Measurements from ENCODE around the gene NFIL3.

NFIL3 gene

GRCh38 chr9:91422758-91423711 is 597 bp downstream of the NFIL3 start:
- in situ Hi-C loops (cut with HindIII; ENCODE audit: low sequenced_read_pairs), result no loop called here

DNA sequence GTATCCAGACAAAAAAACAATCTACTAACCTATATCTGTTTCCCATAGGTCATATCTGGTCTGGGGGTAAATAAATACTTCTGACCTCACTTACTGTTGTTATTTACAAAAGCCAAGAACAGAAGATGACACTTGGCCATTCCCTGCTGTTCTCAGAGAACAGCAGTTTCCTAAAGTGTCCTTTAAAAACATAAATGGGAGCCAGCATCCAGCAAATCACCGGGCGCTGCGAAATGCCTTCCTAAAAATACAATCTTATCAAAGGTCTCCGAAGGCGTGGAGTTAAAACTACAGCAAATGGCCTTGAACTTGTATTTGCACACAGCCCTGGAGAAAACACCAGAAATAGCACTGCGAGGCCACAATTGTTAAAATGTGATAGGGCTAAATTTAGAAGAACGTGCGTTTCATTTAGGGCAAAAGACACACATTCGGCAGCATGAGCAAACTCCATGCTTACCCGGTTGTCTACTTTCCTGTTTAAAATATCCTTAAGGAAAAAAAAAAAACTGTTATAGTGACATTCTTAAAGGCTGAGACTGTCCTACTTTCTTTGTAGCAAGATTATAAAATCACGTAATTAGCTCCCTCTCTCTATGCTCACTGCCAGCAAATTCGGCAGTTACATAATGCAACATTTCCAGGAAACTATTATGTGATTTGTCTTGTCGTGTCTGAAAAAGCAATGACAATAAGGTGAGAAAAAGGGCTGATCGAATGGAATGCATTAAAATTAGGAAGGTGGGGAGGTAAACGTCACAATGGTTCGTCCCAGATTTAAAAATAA is 1.5 kb downstream of the NFIL3 start:
- in situ Hi-C loops (cut with HindIII; ENCODE audit: low sequenced_read_pairs), result no loop called here

DNA sequence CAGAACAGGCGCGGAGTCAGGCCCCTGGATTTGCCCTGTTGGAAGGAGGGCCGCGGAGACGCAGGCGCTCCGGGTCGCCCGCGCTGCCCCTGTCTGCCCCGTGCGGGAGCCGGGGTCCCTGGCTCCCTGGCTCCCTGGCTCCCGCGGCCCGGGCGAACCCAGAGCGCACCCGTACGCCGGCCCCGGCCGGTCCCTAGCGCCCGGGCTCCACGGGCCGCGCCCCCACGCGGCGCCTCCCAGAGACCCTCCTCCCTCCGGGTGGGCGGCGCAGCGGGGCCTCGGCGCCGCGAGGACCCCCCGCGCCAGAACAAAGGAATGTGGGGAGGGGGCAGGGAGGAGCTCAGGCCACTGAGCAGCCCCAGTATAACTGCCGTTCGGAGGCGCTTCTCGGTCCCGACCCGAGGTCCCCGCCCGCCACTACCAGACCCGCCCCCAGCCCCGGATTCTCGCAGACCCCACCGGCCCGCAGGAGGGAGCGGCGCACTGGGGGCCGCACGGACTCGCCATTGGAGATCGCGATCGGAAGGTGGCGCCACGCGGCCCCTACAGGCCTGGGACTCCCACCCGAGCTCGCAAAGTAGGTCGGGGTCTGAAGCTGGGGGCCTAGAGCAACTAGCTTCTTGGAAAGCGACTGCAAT is 2.4 kb downstream of the NFIL3 start:
- in situ Hi-C loops (cut with HindIII; ENCODE audit: low sequenced_read_pairs), result no loop called here

GRCh38 chr9:91420501-91421127 is 3.0 kb downstream of the NFIL3 start:
- in situ Hi-C loops (cut with HindIII; ENCODE audit: low sequenced_read_pairs), result no loop called here

DNA sequence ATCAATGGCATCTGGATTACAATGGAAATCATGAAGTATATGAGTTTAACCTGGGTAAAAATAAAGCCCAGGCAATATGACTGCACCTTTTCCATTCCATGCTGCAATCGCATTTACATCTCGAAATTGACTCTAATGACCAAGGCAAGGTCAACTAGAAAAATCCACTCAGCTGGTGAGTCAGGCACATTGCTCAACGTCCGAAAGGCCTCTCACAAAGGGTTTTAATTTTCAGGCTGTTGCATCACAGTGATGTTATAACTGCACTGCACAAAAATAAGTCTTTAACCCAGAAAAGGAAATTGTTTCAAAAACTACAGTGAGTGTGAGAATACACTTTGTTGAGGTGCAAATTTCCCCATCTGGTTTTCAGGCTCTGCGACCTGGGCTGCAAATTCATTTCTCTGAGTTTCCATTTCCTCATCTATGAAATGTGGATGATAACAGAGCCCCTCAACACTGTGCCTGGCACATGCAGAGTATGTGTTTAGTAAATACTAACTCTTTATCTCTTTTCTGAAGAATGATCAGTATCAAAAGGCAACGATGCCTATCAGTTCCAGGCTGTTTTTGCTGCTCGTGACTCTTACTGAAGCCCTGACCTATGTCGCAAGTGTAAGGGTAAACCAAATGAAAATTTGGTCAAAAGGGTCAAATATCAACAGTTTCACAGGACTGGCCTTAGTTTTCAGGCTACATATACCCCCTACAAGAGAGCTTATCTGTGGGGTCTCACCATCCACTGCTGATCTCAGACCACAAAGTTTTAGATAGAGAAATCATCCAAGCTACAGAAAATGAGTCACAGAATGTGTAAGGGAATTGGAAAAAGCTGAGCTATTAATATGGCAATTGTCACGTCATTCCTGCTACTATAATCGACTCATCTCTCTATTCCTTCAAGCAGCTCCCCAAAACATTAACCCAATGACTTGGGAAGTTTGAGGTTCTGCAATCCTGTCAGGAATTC is 4.1 kb downstream of the NFIL3 start:
- in situ Hi-C loops (cut with HindIII; ENCODE audit: low sequenced_read_pairs), result no loop called here

GRCh38 chr9:91418215-91418610 is 5.4 kb downstream of the NFIL3 start:
- in situ Hi-C loops (cut with HindIII; ENCODE audit: low sequenced_read_pairs), result no loop called here

- in situ Hi-C loops (cut with HindIII; ENCODE audit: low sequenced_read_pairs), result no loop called here
Observed at GRCh38 chr9:91417602-91418214, 5.9 kb downstream of the NFIL3 start.

DNA sequence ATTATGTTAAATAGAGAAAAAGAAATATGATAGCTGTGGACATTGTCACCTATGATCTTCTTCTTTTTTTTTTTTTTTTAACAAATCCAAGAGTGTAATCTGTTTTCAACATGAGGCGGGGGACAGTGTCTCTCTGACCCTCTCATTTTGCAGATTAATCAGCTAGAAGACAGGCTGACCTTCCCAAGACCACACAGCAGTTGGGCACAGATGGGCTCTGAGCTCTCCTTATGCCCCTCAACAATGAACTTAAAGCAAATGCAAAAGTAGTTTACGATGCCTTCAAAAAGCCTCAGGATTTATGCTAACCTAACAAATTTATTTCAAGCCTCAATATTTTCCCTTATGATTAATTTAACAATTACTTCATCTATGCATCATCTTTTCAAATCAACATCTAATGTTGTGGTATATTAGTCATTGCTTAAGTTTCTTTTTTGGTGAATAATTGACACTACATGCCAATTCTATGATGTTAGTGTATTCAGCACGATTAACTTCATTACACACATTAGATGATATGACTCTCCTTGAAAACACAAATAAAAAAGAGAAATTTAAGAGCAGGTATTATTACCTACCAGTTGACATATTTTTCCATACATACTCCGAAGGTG is 7.4 kb downstream of the NFIL3 start:
- in situ Hi-C loops (cut with HindIII; ENCODE audit: low sequenced_read_pairs), result no loop called here

DNA sequence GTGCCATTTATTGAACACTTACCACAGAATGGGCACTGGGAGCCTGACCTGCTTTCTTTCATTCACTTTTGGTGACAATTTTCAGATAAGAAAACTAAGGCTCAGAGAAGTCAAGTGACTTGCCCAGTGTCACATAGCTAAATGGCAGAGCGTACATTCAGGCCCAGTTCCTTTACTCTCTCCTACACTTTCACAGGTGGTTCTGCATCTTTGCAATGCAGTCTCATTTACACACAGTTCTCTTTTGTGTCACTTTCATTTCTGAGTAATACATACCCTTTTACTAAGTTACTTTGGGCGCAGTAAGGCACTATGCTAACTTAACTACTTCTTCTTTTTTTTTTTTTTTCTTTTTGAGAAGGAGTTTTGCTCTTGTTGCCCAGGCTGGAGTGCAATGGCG is 8.3 kb downstream of the NFIL3 start:
- in situ Hi-C loops (cut with HindIII; ENCODE audit: low sequenced_read_pairs), result no loop called here

DNA sequence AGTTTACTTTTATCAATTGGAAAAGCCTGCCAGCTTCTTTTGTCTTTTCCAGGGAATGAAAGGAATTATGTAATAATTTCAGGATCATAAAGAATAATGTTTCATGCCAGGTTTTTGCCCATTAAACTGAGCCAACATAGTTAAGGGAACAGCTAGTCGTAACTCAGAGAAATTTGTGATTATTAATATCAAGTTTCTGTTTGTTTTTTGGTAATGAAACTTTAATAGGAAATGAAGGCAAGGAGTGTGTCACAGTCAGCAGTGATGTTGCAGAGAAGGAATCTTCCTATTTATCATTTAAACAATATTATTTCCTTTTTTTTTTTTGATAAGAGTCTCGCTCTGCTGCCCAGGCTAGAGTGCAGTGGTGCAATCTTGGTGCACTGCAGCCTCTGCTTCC is 10.7 kb downstream of the NFIL3 start:
- in situ Hi-C loops (cut with HindIII; ENCODE audit: low sequenced_read_pairs), result no loop called here

DNA sequence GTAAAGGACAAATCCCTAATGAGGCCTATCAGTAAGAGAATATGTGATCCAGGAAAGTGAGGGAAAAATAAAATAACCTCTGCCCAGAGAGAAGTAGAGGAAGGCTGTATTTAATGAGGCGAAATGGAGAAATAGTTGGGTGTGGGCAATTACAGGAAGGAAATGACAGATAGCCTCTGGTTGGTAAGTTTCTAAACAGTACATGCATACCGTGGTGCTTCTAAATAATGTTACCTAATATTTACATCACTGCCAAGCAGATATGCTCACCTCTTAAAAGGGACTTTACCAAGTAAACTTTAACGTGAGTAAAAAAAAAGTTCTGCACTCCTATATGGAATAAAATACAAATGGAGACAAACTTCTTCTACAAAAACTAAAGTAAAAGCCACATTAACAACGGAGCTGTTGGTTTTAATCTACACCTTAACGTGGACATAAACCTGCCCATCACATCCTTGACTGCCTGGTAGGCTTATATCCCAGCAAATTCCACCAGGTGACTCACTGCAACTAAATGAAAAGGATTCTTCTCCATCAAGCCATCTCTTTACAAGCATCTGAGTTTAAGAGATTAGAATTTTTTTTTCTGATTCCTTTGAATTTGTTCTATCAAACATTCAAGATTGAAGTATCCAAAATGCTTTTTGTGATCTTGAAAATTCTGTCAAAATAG is 12.4 kb downstream of the NFIL3 start:
- in situ Hi-C loops (cut with HindIII; ENCODE audit: low sequenced_read_pairs), result no loop called here

- in situ Hi-C loops (cut with HindIII; ENCODE audit: low sequenced_read_pairs), result no loop called here
Observed at GRCh38 chr9:91410161-91410560, 13.5 kb downstream of the NFIL3 start.

- in situ Hi-C loops (cut with HindIII; ENCODE audit: low sequenced_read_pairs), result no loop called here
Observed at GRCh38 chr9:91408475-91408874, 15.2 kb downstream of the NFIL3 start.

GRCh38 chr9:91407580-91408318 is 15.9 kb downstream of the NFIL3 start:
- in situ Hi-C loops (cut with HindIII; ENCODE audit: low sequenced_read_pairs), result no loop called here

DNA sequence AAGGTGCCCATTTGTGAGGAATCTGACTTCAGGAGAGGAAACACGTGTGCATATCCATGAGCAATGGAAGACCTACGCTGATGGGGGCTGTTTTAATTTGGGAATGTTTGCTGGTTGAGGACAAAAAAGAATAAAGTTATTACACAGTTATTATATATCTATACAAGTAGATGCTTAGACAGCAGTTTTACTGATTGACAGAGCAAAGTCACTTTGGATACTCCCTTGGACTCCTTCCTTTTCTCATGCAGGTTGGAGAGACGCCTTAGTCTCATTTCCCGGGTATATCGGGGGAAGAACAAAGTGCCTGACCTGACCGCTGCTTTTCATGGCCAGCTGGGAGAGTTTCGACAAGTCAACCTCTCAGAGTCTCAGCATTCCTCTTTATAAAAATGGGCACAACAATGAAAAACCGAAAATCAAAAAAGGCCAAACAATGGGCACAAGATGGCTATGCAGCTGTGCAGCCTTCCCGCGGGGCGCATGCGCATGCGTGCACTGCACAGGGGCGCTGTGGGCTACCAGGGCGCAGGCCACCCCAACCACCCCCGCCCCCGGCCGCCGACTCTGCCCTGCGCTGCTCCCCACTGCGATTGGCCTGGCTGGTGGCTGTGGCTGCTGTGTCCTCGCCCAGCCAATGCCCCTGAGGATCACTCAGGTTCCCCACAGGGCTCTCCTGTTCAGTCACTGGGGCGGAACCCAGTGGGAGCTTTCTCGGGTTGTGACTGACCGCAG is 18.1 kb downstream of the NFIL3 start:
- in situ Hi-C loops (cut with HindIII; ENCODE audit: low sequenced_read_pairs), result no loop called here

GRCh38 chr9:91403665-91404543 is 19.7 kb downstream of the NFIL3 start:
- in situ Hi-C loops (cut with HindIII; ENCODE audit: low sequenced_read_pairs), result no loop called here

Measured in endothelial cell of hepatic sinusoid (primary cell).